ENCODE measurements around the gene C2orf15. TPM values are rescaled to one million over a fixed set of nuclear protein-coding genes. Genes with fewer than 3 reads are reported as not detected.
A peak's percentile ranks its signal among the peaks of the same experiment; 100 is the strongest.

C2orf15 gene
- total and polyA plus RNA-seq, 2 of the 4 experiments (the other 2 are of a cell fraction): under 0.01 TPM; not detected in 1

GRCh38 chr2:99111945-99112344, 29.6 kb upstream of the C2orf15 start:
- TF ChIP-seq MXI1 (IDR thresholded peaks at IDR 0.05; ENCODE audit: borderline replicate concordance, low read depth, low read length): no peak
- peak; percentile 68 for TF ChIP-seq MAFK (IDR thresholded peaks at IDR 0.05; ENCODE audit: low read depth, low read length)
- intact Hi-C loops (cut with micrococcal nuclease): no loop called here
- H2BK120ac ChIP-seq (ENCODE audit: low read depth, low read length): no peak overlapping the region
- H4K20me1 ChIP-seq (ENCODE audit: insufficient read depth, low read length): no peaks in the 10 kb centered on the region
- no peak overlapping the region for H2BK15ac ChIP-seq (ENCODE audit: low read depth, low read length)
- DNase-seq (no peak), ATAC-seq (ENCODE audit: low read depth) (no peak)
- no peak overlapping the region for H2AFZ ChIP-seq (replicated peaks; ENCODE audit: low read length, poor library complexity)
- no peak overlapping the region for H2BK5ac ChIP-seq (ENCODE audit: low read depth, low read length, poor library complexity, severe bottlenecking)
- H3K9me1 ChIP-seq (ENCODE audit: insufficient read depth, low read length): no peaks in the 10 kb centered on the region
- H2BK20ac ChIP-seq (ENCODE audit: low read depth, low read length): no peak overlapping the region
- no TSS peak for BruUV-seq (replicated peaks)
- H4K91ac ChIP-seq (ENCODE audit: insufficient read depth, low read depth, low read length): no peak overlapping the region
- no peak overlapping the region for H2AK9ac ChIP-seq (replicated peaks; ENCODE audit: low read depth, low read length, poor library complexity)
- no peak overlapping the region for H3K9ac ChIP-seq (ENCODE audit: low read depth, low read length)
- no peak overlapping the region for H4K8ac ChIP-seq (ENCODE audit: low read depth in 2 of 2, low read length in 2 of 2)
- no peaks in the 10 kb centered on the region for H3K4me1 ChIP-seq (ENCODE audit: control insufficient read depth, insufficient read depth, low read length)
- H3K4me2 ChIP-seq (ENCODE audit: low read depth, low read length): no peak overlapping the region
- dilution Hi-C loops (cut with HindIII; ENCODE audit: low sequenced_read_pairs, unreplicated experiment): no loop called here
- no CpG with 5 or more reads among the region's 1 CpG for WGBS, 2 experiments (ENCODE audit: extremely low coverage in 2 of 2, insufficient read length in 1 of 2)
- H3K4ac ChIP-seq (ENCODE audit: low read depth, low read length): no peak overlapping the region
- H3K4me3 ChIP-seq (ENCODE audit: insufficient read depth, low read depth, low read length): no peak overlapping the region
- POLR2A ChIA-PET (ENCODE audit: unreplicated experiment): no interaction called here
- H3K36me3 ChIP-seq (ENCODE audit: control insufficient read depth, insufficient read depth, low read length): no peaks in the 10 kb centered on the region
- H3K56ac ChIP-seq (ENCODE audit: extremely low read depth, insufficient read depth, low read length): no peak overlapping the region
- in situ Hi-C loops (cut with MboI; ENCODE audit: low sequenced_read_pairs): no loop called here
- no peak overlapping the region for H3K23ac ChIP-seq (ENCODE audit: low read depth, low read length)
- H3K14ac ChIP-seq (replicated peaks; ENCODE audit: low read depth, low read length): no peak overlapping the region
- no peak overlapping the region for H2AK5ac ChIP-seq (ENCODE audit: low read depth, low read length)
- no peak overlapping the region for H3K18ac ChIP-seq (ENCODE audit: low read depth, low read length)
- H3K9me3 ChIP-seq (ENCODE audit: control insufficient read depth, insufficient read depth, low read length): no peaks in the 10 kb centered on the region
- no peak overlapping the region for H3K27ac ChIP-seq (ENCODE audit: insufficient read depth, low read length)
- H3K27me3 ChIP-seq (ENCODE audit: control insufficient read depth, insufficient read depth, low read length): no peaks in the 10 kb centered on the region; the same call in 1 of the 2 replicates
- no peaks in the 10 kb centered on the region for H3K79me1 ChIP-seq (ENCODE audit: low read depth in 1 of 2, low read length in 2 of 2)
- CTCF ChIA-PET: no interaction called here
- no peak overlapping the region for H4K5ac ChIP-seq (ENCODE audit: low read depth, low read length)

Measured in IMR-90 (cell line).